GM12892 (cell line): ENCODE data around the gene UAP1.

Source experiments
- POLR2A ChIP-seq: IDR thresholded peaks from 2 replicates; pipeline ENCODE4 v1.6.1; 2011; ENCODE audit warnings: low read depth, low read length, control low read depth
- POLR2AphosphoS5 ChIP-seq: IDR thresholded peaks from 2 replicates; pipeline ENCODE4 v1.6.1; 2011; ENCODE audit warnings: low read depth, low read length, control low read depth
- TAF1 ChIP-seq: IDR thresholded peaks from 2 replicates; pipeline ENCODE4 v1.6.1; 2011; ENCODE audit warnings: low read depth, mild to moderate bottlenecking, control low read depth, low read length, borderline replicate concordance

GRCh38 chr1:162565460-162565859 lies 3.9 kb downstream of the UAP1 start:
- TF ChIP-seq POLR2A, result no peak
- TF ChIP-seq TAF1, result no peak
- no peak for TF ChIP-seq POLR2AphosphoS5
